GM10248 (cell line): Measurements from ENCODE around the gene SHC1.
"Not testable (repeated sequence)": the region's sequence is repeated elsewhere in the genome, so short reads cannot be mapped to it uniquely, and the experiment has no call there.

ENCODE experiments used
- CTCF ChIA-PET: fragments of 300-600 bp; sonication (Branson Sonifier 250); formaldehyde crosslinking; extraction: SDS; loops from one replicate; lab custom pipeline; 2021; ENCODE audit warnings: antibody characterized with exemption; lab: Yijun Ruan, JAX
- POLR2A ChIA-PET: fragments of 350-650 bp; sonication (Branson Sonifier 250); formaldehyde crosslinking; extraction: SDS; loops from one replicate; lab custom pipeline; 2020; ENCODE audit warnings: antibody characterized with exemption; lab: Yijun Ruan, JAX
- DNase-seq: peaks from one replicate; pipeline ENCODE4 v3.0.0; 2012; ENCODE audit errors: extremely low spot score
- CTCF ChIP-seq: IDR thresholded peaks from 2 replicates; pipeline ENCODE4 v1.5.1; 2012; ENCODE audit warnings: mild to moderate bottlenecking, low read depth; ENCODE audit errors: extremely low read depth, missing control alignments, control extremely low read depth

Gene SHC1

GRCh38 chr1:154996966-154997701 lies 26.6 kb upstream of the SHC1 start:
- ChIA-PET POLR2A (no interaction called here), CTCF (interaction anchor here (0.9 to 13.3 kb wide), 12 partner anchors 9 to 94 kb away, joined by 3 to 175 read pairs (median 6); partner anchors contain the start of genes FLAD1 and SHC1)
- no peak for TF ChIP-seq CTCF
- DNase-seq, result no peak

GRCh38 chr1:154995301-154995983 lies 24.9 kb upstream of the SHC1 start:
- DNase-seq, result not testable (repeated sequence)
- POLR2A ChIA-PET, result interaction anchor here (0.6 to 0.7 kb wide), 2 partner anchors 22 to 29 kb away, joined by 3 to 9 read pairs; no protein-coding TSS in a partner anchor
- CTCF ChIA-PET, result interaction anchor here (0.7 to 13.3 kb wide), 8 partner anchors 7 to 326 kb away, joined by 3 to 175 read pairs (median 5); no protein-coding TSS in a partner anchor

GRCh38 chr1:154994591-154994990 lies 24.0 kb upstream of the SHC1 start:
- ChIA-PET POLR2A (interaction anchor here (0.6 kb wide), 1 partner anchor 223 kb away, joined by 3 read pairs; no protein-coding TSS in a partner anchor), CTCF (interaction anchor here (0.8 to 13.3 kb wide), 6 partner anchors 11 to 494 kb away, joined by 3 to 175 read pairs (median 4); partner anchors contain the start of genes ADAM15, CKS1B and FLAD1)
- DNase-seq, result no peak
- no peak for TF ChIP-seq CTCF

- POLR2A ChIA-PET, result interaction anchor here (2.3 kb wide), 1 partner anchor 11 kb away, joined by 9 read pairs; the partner anchor contains the start of gene FLAD1
- no peak for TF ChIP-seq CTCF
- DNase-seq, result no peak
- CTCF ChIA-PET, result interaction anchor here (0.8 to 13.3 kb wide), 7 partner anchors 11 to 493 kb away, joined by 3 to 175 read pairs (median 4); partner anchors contain the start of genes ADAM15, CKS1B and FLAD1
Measured at GRCh38 chr1:154994269-154994587, 23.7 kb upstream of the SHC1 start.

GRCh38 chr1:154993572-154994268 lies 23.2 kb upstream of the SHC1 start, which contains the start of gene LENEP:
TSS of gene LENEP (plus strand) at chr1:154993586. CDS start at chr1:154993608, 22 bp downstream.
- ChIA-PET CTCF (interaction anchor here (0.8 to 13.3 kb wide), 8 partner anchors 11 to 493 kb away, joined by 3 to 175 read pairs (median 4); partner anchors contain the start of genes ADAM15, CKS1B and FLAD1), POLR2A (interaction anchor here (2.3 kb wide), 1 partner anchor 10 kb away, joined by 9 read pairs; the partner anchor contains the start of gene FLAD1)
- TF ChIP-seq CTCF, result no peak
- DNase-seq, result no peak

- POLR2A ChIA-PET, result interaction anchor here (2.3 kb wide), 1 partner anchor 9 kb away, joined by 9 read pairs; the partner anchor contains the start of gene FLAD1
- no peak for DNase-seq
- no peak for TF ChIP-seq CTCF
- CTCF ChIA-PET, result interaction anchor here (1.5 to 13.3 kb wide), 3 partner anchors 10 to 24 kb away, joined by 4 to 175 read pairs (median 13); partner anchors contain the start of gene FLAD1
Measured at GRCh38 chr1:154992721-154993571, 22.4 kb upstream of the SHC1 start.
